ENCODE results near the gene FBN2.

DNA sequence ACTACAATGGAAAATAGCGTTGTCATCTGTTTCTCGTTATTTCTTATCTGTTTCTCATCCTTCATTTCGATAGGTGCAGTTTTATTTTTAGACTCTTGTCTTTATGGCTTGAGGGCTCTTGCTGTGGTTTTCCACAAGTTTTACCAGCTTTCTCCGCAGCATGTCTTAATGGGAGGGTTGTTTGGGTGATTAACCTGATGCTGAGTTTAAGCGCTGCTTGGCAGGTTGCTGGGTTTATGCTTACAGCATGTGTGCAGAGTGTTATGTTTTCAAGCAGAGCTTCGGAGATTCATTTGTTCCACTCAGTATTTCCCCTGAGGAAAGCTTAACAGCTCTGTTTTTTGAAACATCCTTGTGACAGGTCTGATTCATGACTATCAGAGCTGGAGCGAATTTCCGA is 300.5 kb downstream of the FBN2 start:
- TF ChIP-seq ZFP30 (CRISPR knock-in tag; IDR thresholded peaks at IDR 0.05) (no peak), RARB (CRISPR knock-in tag; IDR thresholded peaks at IDR 0.05) (no peak), OSR1 (CRISPR knock-in tag; IDR thresholded peaks at IDR 0.05) (no peak), ISL1 (CRISPR knock-in tag; IDR thresholded peaks at IDR 0.05) (no peak), TOX (CRISPR knock-in tag; IDR thresholded peaks at IDR 0.05; ENCODE audit: borderline replicate concordance) (no peak), ZNF8 (CRISPR knock-in tag; IDR thresholded peaks at IDR 0.05) (no peak), BACH2 (CRISPR knock-in tag; IDR thresholded peaks at IDR 0.05; ENCODE audit: borderline replicate concordance) (no peak), ZNF70 (CRISPR knock-in tag; IDR thresholded peaks at IDR 0.05) (no peak), ARNTL (CRISPR knock-in tag; IDR thresholded peaks at IDR 0.05; ENCODE audit: borderline replicate concordance, low read depth) (no peak), ESRRG (CRISPR knock-in tag; IDR thresholded peaks at IDR 0.05) (no peak), TCF4 (CRISPR knock-in tag; IDR thresholded peaks at IDR 0.05; ENCODE audit: borderline replicate concordance) (no peak), PPARA (CRISPR knock-in tag; IDR thresholded peaks at IDR 0.05; ENCODE audit: borderline replicate concordance) (no peak)
- TF ChIP-seq, protein P1, sequence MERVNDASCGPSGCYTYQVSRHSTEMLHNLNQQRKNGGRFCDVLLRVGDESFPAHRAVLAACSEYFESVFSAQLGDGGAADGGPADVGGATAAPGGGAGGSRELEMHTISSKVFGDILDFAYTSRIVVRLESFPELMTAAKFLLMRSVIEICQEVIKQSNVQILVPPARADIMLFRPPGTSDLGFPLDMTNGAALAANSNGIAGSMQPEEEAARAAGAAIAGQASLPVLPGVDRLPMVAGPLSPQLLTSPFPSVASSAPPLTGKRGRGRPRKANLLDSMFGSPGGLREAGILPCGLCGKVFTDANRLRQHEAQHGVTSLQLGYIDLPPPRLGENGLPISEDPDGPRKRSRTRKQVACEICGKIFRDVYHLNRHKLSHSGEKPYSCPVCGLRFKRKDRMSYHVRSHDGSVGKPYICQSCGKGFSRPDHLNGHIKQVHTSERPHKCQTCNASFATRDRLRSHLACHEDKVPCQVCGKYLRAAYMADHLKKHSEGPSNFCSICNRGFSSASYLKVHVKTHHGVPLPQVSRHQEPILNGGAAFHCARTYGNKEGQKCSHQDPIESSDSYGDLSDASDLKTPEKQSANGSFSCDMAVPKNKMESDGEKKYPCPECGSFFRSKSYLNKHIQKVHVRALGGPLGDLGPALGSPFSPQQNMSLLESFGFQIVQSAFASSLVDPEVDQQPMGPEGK (CRISPR knock-in tag; IDR thresholded peaks at IDR 0.05; ENCODE audit: borderline replicate concordance): no peak

Measured in SK-N-SH treated with all-trans-retinoic acid at 6 μM for 48 hours (cell line).